DLD1 (cell line): ENCODE measurements around the gene FNDC7.
"Not testable (repeated sequence)": the region's sequence is repeated elsewhere in the genome, so short reads cannot be mapped to it uniquely, and the experiment has no call there.

ENCODE experiments used
- in situ Hi-C: cut with HindIII; loops from 2 replicates; pipeline ENCODE4 v1.10.0; 2017; ENCODE audit warnings: low sequenced_read_pairs

Gene FNDC7

DNA sequence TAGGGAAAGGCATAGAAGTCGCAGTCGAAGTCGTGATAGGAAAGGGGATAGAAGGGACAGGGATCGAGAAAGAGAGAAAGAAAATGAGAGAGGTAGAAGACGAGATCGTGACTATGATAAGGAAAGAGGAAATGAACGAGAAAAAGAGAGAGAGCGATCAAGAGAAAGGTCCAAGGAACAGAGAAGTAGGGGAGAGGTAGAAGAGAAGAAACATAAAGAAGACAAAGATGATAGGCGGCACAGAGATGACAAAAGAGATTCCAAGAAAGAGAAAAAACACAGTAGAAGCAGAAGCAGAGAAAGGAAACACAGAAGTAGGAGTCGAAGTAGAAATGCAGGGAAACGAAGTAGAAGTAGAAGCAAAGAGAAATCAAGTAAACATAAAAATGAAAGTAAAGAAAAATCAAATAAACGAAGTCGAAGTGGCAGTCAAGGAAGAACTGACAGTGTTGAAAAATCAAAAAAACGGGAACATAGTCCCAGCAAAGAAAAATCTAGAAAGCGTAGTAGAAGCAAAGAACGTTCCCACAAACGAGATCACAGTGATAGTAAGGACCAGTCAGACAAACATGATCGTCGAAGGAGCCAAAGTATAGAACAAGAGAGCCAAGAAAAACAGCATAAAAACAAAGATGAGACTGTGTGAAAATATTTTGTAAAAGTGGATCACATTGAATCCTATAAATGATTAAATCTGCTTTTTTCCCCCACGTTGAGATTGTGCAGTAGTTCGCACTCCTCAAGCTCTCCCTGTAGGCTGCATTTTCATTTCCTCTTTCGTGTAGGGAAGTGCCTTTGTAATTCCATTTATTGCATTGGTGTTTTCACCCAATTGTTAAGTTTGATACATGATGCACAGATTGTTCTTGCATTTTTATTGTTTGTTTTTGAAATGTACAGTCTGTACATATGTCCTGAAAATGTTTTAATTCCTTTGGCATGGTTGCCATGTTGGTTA, 13.1 kb upstream of the FNDC7 start:
- in situ Hi-C loops, result no loop called here

DNA sequence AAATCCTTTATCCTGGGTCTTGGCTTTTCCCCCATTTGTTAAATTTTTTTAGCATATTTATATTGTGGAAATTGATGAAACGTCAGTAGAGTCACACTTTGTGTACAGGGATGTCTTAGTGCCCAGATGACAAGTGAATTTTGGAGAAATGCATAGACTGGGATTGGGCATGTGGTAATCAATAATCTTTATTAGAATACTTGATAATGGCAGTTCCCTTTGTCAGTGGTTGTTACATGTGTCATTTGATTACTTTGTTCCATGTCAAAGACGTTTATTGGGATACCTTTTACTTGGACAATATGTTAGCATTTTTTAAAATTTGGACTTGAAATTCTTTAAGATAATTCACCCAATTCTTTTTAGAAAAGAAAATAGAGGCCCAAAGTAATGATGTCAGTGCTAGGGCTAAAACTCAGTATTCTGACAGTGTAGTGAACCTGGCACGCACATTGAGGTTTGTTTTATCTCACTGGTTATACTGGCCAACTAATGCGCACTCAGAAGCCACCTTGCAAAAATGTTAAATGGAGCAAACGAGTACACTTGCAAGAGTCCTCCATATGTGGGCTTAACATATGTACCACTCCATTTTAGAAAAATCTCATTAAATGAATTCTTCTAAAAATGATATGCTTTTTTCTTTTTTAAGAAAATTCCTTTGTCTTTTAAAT, 11.4 kb upstream of the FNDC7 start:
- in situ Hi-C loops, result no loop called here

DNA sequence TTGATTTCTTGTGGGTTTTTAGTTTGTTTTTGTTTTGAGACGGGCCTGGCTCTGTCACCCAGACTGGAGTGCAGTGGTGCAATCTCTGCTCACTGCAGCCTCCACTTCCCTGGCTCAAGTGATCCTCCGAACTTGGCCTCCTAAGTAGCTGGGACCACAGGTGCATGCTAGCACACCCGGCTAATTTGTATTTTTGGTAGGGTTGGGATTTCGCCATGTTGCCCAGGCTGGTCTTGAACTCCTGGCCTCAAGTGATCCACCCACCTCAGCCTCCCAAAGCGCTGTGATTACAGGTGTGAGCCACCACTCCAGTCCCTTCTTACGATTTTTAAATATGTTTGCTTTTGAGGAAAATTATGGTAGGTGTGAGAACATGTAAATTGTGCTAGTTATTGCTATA, 10.6 kb upstream of the FNDC7 start:
- in situ Hi-C loops, result not testable (repeated sequence)

DNA sequence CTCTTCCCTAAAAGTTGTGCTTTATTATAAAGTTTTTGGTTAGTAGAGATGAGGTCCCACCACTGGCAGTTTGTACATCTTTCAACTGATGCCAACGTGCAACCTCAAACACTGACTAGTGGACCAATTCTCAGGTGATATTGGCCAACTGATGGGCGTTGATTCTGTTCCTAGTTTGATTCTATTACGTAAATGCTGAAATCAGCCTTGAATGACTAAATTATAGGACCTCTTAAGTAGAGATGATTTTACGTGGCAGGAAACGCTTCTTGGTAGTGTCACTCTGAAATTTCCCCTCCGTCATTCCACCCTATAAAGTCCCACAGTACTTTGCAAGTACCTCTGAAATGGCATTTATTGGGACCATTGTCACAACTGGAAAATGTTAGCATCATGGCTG, 8.8 kb upstream of the FNDC7 start:
- in situ Hi-C loops, result no loop called here

DNA sequence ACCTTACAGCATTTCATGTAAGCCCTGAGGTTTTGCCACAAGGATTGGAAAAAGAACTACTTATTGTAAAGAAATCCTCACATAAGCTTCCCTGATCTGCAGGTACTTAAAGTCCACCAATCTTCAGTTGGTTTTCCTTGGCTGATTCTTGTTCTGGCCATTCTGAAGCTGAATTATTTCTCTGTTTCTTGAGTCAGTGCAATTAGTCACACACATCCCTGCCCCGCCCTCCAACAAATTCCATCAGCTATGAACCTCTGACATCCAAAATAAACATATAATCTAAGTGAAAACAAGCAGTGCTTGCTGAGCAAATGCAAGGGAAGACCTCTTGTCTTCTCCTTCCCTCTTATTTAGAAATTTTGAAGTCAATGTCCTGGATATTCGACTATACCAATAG, 8.2 kb upstream of the FNDC7 start:
- in situ Hi-C loops, result no loop called here

DNA sequence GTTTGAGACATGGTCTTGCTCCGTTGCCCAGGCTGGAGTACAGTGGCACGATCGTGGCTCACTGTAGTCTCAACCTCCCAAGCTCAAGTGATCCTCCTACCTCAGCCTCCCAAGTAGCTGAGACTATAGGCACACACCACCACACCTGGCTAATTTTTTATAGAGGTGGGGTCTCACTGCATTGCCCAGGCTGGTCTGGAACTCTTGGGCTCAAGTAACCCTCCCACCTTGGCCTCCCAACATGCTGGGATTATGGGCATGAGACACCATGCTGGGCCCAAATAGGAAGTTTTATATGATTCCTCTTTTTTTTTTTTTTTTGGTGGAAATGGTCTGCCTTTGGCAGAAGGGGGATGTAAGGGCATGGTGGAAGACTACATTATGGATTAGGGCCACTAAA, 6.1 kb upstream of the FNDC7 start:
- in situ Hi-C loops, result no loop called here

DNA sequence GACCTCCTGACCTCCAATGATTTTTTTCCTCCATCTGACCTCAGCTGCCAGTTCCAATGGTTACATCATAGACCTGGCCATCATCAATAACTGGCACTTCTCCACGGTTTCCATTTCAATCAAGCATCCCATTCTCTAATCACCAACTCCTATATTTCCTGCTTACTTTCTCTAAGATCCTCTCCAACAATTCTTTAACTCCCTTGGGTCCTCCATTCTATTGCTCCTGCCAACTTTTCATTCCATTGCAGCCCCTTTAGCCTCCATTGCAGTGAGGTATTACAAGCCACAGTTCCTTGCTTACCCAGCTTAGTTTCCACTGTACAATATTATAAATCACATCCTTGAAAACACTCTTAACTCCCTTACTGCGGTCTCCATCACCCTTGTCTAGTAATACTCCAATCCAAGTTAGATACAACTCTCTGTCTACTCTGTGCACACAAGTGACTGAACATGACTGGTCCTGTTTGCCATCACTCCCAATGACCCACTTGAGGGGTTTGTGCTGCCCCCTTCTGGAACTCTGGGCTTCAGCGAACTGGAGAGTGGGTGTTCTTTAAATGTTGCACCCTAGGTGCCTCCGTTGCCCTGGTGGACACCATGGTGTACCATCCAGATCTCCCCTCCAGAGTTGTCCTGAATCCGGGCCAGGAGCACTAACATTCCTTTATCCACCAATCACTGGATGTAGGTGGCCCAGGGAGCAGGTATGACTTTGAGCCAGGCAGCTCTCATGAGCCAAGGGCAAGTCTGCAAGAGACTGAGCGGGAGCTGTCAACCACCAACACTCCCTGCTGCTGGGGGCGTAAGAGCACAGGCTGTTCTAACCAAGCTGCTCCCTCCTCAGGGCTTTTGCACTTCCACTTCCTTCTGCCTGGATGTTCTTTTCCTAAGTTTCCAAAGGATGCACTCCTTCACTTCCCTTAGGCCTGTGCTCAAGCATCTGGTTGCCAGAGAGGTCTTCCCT, 3.7 kb upstream of the FNDC7 start:
- in situ Hi-C loops, result no loop called here

DNA sequence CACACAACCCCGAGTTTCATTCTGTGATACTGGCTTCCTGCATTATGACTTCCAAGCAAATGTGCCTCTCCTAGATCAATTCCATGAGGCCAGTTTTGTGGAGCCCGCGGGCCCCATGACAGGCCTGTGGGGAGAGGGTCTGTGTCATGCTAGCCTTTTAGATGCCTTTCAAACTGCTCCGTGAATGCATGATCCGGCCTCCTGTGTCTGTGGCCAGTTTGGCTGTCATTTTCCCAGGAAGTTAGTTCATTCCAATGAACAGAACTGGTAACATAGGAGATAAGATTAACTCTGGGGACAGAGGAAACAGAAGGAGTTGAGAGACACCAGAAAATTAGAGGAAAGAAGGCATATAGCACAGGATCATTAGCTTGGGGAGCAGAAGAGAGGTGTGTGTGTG, 3.2 kb downstream of the FNDC7 start:
- in situ Hi-C loops, result no loop called here

DNA sequence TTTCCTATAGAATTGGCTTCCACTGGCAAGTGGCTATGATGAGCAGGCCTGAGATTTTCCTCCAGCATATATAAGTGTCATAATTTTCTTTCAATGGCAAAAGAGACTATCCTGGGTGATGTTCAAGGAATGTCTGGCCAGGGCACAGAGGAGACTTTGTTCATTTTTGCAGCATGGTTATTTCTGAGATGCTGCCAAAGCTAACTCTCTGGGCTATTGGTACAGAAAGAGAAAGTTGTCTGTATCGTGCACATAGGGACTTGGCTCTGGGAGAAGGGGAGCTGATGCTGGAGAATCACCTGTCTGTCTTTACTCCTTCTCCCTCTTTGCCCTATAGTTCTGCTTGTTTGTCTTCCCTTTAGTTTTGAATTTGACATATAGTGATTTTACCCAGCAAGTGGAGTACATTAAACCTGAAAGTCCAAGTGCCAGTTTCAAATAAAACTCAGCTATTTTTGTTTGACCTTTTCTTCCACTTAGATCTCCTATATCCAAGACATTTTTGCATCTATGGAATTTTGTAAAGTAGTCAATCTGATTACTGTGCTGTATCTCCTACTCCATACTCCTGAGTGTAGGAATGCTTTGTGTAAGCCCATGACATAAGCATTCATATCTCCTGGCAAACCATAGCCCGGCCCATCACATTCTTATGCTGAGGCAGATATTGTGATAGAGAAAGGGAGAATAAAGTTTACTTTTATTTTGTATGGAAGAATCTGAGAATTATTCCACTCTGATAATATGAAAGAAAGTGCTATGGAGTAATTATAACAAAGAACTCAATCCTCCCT, 3.9 kb downstream of the FNDC7 start:
- in situ Hi-C loops, result no loop called here

DNA sequence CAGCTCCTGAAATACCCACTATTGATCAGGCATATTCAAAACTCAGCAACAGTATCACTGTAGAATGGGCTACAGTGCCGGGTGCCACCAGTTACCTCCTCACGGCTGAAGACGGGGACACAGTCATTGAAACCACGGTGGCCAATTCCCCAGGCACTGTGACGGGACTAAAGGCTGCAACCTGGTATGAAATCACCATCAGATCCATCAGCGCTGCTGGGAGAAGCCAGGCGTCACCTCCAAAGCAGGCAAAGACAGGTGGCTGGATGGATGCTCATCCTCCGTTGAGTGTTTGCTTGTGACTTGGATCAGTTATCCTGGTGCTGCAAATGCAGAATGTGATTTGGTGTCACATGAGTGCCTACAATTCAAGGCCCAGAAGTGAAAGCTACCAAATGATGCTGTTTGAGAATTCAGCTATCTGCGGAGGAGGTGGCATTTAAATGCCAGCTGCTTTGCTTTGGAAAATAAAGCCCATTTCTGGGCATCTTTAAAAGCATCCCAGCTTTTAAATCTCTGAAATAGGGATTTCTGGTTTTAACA, 5.1 kb downstream of the FNDC7 start:
- in situ Hi-C loops, result no loop called here

DNA sequence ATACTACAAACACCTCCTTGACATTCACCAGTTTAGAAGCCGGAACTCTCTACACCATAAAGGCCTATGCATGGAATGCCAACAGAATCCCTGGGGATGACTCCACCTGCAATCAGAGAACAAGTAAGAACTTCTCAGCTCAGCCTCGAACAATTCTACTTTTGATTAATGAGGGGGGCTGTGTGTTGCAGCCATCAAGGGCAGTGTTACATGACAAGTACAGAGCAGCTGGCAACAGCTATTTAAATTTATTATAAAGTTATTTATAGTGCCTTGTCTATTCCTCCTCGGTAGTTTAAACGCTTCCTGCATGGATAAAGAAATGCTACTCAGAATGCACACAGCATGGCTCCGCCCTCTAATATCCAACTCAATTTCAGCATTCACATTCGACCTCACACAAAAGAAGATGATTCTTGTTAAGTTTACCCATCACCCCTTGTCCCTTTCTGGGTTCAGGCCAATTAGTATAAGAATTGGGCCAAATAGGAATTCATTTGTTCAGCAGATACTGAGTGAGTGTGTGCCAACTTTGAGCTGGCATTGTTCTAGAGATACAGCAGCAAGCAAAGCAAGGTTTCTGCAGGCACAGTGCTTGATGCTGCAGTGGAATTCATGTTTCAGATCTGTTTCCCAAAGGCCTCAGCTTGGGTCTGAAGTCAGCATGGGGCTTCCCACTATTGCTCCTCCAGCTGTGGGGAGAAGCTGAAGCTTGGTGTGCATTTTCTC, 6.4 kb downstream of the FNDC7 start:
- in situ Hi-C loops, result no loop called here

DNA sequence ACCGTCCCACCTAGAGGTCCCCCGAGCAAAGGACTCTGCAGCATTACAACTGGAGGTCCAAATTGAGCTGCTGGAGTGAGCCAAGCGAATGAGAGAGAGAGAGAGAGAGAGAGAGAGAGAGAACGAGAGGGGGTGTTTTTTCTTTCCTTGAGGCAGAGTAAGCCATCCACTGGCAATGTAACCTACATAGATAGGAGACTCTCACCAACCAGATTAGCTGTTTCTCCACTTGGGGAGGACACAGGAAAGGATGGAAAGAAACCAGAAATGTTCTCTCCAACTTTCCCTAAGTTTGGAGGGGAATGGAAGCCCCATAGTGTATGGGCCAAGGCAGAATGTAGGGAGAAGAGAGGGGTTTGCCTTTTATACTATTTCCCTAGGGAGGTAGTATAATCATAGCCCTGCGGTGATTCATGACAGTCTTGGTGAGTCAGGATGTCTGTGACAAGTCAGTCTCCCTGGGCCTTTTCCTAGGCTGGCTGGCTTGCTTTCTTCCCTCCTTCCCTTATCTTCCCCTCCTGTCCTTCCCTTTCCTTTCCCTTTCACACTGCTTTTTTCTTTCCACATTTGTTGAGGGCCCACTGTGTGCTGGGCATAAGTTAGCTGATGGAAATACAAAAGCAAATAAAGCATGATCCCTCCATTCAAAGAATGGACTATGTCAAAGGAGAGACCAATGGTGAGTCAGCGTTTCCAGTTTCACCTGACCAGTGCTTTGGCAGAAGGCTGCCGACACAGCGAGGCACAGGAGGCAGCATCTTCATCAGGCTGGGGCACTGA, 7.1 kb downstream of the FNDC7 start:
- in situ Hi-C loops, result no loop called here

DNA sequence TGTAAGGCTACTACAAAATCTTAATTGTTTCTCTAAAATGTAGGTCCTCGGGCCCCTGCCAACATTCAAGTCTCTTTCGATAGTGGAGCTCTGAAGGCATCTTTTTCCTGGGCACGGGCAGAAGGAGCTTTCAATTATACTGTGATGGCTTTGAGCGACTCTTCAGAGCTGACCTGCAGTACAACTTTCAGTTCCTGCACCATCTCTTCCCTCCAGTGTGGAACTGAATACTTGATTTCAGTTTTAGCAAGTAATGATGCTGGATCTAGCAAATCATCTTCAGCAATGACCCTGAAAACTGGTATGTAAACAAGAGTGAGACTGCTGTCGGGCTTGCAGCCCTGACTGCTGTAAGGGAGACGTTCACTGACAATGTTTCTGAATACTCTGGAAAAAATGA, 9.6 kb downstream of the FNDC7 start:
- in situ Hi-C loops, result no loop called here

DNA sequence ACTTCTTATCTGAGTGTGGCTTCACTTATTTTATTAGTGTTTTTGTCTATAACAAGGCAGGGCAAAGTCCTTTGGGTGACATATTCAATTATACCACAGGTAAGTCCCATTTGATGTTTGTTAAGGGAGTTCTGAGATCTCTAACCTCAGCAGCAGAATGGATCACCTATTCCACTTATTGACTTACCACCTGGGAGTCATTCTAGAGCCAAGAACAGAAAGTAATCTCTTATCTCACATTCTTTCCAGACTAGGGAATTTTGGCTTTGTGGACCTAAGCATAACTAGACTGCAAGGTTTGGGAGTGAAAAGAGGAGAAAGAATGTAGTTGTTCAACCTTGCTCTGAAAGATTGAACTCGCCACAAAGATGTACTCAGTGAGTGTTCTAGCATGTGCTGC, 13.2 kb downstream of the FNDC7 start:
- in situ Hi-C loops, result no loop called here

DNA sequence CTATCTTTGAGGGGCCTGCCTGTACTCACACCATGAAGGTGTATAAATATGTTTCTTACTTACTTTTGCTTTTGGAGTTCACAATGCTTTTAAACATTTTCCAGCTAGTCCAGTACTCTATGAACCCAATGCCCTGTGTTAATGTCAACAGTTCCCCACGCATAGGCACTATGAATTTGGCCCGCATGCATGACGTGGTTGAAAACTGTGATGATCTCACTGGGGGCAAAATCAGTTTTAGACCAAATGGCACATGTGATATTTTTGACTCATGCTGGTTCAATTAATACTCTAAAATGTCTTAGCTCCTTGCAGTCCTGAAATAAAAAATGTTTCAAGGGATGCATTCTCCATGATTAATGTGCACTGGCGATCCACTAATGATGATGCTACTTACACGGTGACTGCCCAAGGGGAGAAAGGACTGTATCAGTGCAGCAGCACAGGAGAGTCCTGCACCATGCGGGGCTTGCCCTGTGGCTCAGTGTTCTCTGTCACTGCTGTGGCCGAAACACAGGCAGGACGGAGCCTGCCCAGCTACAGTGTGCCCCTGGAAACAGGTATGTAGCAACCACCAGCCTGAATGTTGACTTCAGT, 15.7 kb downstream of the FNDC7 start:
- in situ Hi-C loops, result no loop called here

DNA sequence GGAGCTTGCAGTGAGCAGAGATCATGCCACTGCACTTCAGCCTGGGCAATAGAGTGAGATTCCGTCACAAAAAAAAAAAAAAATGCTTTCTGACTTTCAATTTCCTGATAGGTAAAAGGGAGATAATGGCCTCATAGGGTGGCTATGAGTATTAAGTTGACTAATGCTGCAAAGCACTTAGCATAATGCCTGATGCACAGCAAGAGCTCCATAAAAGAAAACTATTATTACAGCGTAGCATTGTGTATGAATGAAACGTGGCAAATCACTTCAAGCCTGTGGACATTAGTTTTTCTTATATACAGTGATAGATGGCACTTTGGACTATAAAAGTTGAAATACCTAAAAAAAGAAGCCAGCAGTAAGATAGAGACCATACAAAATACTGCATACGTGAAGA, 16.8 kb downstream of the FNDC7 start:
- in situ Hi-C loops, result no loop called here

DNA sequence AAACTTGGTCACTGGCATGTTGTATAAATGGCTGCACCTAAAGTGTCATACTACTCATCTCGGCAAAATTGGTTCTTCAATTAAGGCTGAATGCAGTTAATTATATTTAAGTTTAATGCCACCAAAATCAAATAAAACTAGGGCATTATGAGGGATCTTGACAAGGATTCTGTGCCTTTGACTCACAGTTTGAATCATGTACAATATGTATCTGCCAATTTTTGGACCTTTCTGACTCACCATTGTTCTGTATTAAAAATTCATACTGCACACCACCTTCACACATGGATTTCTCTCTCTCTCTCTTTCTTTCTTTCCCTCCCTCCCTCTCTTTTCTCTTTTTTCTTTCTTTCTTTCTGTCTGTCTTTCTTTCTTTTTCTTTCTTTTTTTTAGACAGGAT, 19.7 kb downstream of the FNDC7 start:
- in situ Hi-C loops, result no loop called here

DNA sequence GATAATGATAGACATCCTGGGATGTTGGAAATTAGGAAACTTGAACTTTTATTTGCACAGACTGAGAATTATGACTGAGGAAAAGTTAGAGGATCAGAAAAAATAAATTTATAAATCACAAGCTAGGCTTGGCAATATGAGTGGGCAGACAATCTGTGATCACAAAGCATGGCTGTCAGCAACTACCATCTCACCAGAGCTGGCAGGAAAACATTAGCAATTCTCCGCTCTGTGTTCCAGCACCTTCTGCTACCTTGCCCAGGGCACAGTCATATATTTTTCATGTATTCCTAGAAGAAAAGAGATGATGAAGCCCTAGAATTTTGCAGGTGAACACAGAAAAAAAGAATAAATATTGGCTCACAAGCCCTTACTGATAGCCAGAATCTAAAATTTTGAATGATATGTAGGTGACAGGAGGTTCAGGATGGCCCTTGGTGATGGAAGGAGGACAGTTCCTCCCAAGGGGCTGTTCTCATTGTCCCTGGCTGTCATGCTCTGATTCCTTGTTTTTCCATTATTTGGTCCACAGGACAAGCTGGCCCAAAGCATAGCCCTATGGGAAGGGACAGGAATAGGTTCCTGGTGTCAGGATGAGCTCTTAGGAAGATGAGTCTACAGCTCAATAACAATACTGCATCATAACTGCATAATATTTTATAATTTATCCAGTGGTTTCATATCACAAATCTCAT, 21.6 kb downstream of the FNDC7 start:
- in situ Hi-C loops, result no loop called here
